ENCODE data around the gene FYN.

DNA sequence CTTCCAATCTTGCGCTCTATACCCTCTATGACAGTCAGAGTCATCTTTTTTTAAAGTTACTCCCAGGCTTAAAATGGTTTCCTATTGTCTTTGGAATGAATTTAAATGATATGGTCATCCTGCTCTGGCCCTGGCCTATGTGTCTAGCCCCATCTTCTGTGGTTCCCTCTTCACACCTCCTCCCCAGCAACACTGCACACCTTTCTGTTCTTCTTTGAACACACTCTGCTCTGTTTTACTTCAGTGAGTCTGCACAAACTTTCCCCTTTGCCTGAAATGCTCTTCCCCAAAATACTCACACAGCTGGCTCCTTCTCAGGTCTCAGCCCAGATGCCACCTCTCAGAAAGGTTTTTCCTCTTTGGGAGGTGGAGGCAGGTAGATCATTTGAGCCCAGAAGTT lies 132.7 kb downstream of the FYN start:
- TF ChIP-seq ZNF274 (IDR thresholded peaks at IDR 0.05; ENCODE audit: low read depth, low read length) (no peak), SUZ12 (IDR thresholded peaks at IDR 0.05; ENCODE audit: extremely low read depth, insufficient read depth, insufficient read length) (no peak), YY1 (IDR thresholded peaks at IDR 0.05; ENCODE audit: insufficient read depth, insufficient read length) (no peak)

Data from NT2/D1 (cell line).